Lung (tissue), 12 donors: ENCODE measurements around the gene ZDHHC8. TPM values are rescaled to one million over a fixed set of nuclear protein-coding genes. Genes with fewer than 3 reads are reported as not detected.
A peak's percentile ranks its signal among the peaks of the same experiment; 100 is the strongest.

Experiments
- ATAC-seq: fragments of 200-7000 bp; cut with Tn5 transposase; one replicate; pipeline ENCODE4 v1.9.1; 2020; ENCODE audit warnings: moderate number of reproducible peaks; ENCODE audit not compliant: insufficient read depth, low FRiP score
- DNase-seq, 3 donors: peaks; one replicate each; pipeline ENCODE4 v3.0.0-alpha.2; 2013 to 2017
- H3K27ac ChIP-seq, 2 donors: one replicate each; pipeline ENCODE4 v1.5.1; 2013; ENCODE audit warnings: mild to moderate bottlenecking in 2 of 2, moderate library complexity in 2 of 2, control low read depth in 1 of 2, inconsistent platforms in 1 of 2, low read depth in 1 of 2, low read length in 1 of 2
- H3K27me3 ChIP-seq, 3 donors: one replicate each; pipeline ENCODE4 v1.5.1; 2013; ENCODE audit warnings: low read length in 2 of 3; ENCODE audit not compliant: control insufficient read depth in 3 of 3, insufficient read depth in 3 of 3
- H3K36me3 ChIP-seq, 4 donors: one replicate each; pipeline ENCODE4 v1.5.1; 2013; ENCODE audit warnings: low read length in 4 of 4, mild to moderate bottlenecking in 1 of 4, moderate library complexity in 1 of 4; ENCODE audit not compliant: control insufficient read depth in 4 of 4, insufficient read depth in 4 of 4
- H3K4me1 ChIP-seq, 5 donors: one replicate each; pipeline ENCODE4 v1.5.1; 2013; ENCODE audit warnings: low read length in 5 of 5, mild to moderate bottlenecking in 2 of 5, moderate library complexity in 1 of 5; ENCODE audit not compliant: control insufficient read depth in 5 of 5, insufficient read depth in 5 of 5
- H3K4me3 ChIP-seq: one replicate; pipeline ENCODE4 v1.5.1; 2013; ENCODE audit warnings: mild to moderate bottlenecking, control low read depth, moderate library complexity
- H3K9ac ChIP-seq, 2 donors: one replicate each; pipeline ENCODE4 v1.5.1; 2013; ENCODE audit warnings: low read length in 2 of 2, control low read depth in 1 of 2; ENCODE audit not compliant: insufficient read depth in 1 of 2
- H3K9me3 ChIP-seq, 4 donors: one replicate each; pipeline ENCODE4 v1.5.1; 2013; ENCODE audit warnings: low read length in 3 of 4, mild to moderate bottlenecking in 1 of 4, moderate library complexity in 1 of 4; ENCODE audit not compliant: control insufficient read depth in 4 of 4, insufficient read depth in 3 of 4
- CTCF ChIP-seq: IDR thresholded peaks from 2 replicates; pipeline ENCODE4 v1.5.1; 2012; ENCODE audit warnings: mild to moderate bottlenecking; ENCODE audit errors: control extremely low read depth, extremely low read depth
- WGBS, 2 donors: extraction: QIAGEN DNeasy Blood & Tissue Kit; methylation state at CpG; one replicate each; pipeline ENCODE4 v1.1.7; 2013; 5-methylcytosine and 5-hydroxymethylcytosine counted together
- polyA plus RNA-seq, 2 donors: library from polyadenylated mRNA; stranded (reverse); fragments of 200-250 nt; gene quantifications; one replicate each; pipeline ENCODE4 v1.2.1, GENCODE V29; 2013
- total RNA-seq, 2 donors: library from RNA; depleted of rRNA in 1 of 2; stranded (reverse); fragments of >200 nt in 1 of 2; gene quantifications; one replicate each; pipeline ENCODE4 v1.2.1, GENCODE V29; 2014 to 2021
- donor health status: control.
- donor health status: control.
- donor health status: Bipolar disorder and iron deficiency.
- donor health status: healthy.
- donor health status: DM: yes; HTN: yes; CAD: no.

Gene ZDHHC8
- total and polyA plus RNA-seq, 4 donors: 28.4 to 75.1 (median 35.5) TPM

- Histone ChIP-seq H3K9me3 (no peaks in the 10 kb centered on the region), H3K4me1 (peaks cover 3 to 24% (median 5%) of the 10 kb centered on the region in 5 donors), H3K27me3 (no peaks in the 10 kb centered on the region), H3K36me3 (peaks cover 4 to 45% (median 12%) of the 10 kb centered on the region in 4 donors), H3K27ac (no peak overlapping the region), H3K4me3 (no peak overlapping the region), H3K9ac (no peak overlapping the region)
- DNase-seq (no peak), ATAC-seq (no peak)
- no peak for TF ChIP-seq CTCF
- 93 to 95% methylated on average over 36 of the region's 36 CpGs for WGBS, 2 donors
Observed at GRCh38 chr22:20114506-20115475, 16.8 kb upstream of the ZDHHC8 start.

- TF ChIP-seq CTCF: no peak
- Histone ChIP-seq H3K9me3 (no peaks in the 10 kb centered on the region), H3K4me1 (peaks cover 3 to 24% (median 5%) of the 10 kb centered on the region in 5 donors), H3K9ac (peak within 1 kb of the TSS; percentile 65 to 67), H3K27me3 (no peaks in the 10 kb centered on the region), H3K27ac (peak within 1 kb of the TSS; percentile 18 to 85), H3K36me3 (peaks cover 2 to 46% (median 15%) of the 10 kb centered on the region in 4 donors), H3K4me3 (peak within 1 kb of the TSS; percentile 87)
- WGBS, 2 donors: 76% methylated on average over 30 of the region's 30 CpGs
- ATAC-seq (no peak), DNase-seq (no peak)
Observed at GRCh38 chr22:20115691-20116375, 15.8 kb upstream of the ZDHHC8 start, which contains the start of gene RANBP1. TSS of gene RANBP1 (plus strand) at chr22:20116104. CDS start at chr22:20116185, 81 bp downstream.

GRCh38 chr22:20116376-20116950, 15.1 kb upstream of the ZDHHC8 start:
- H3K9me3 ChIP-seq: no peaks in the 10 kb centered on the region
- no peak for DNase-seq
- WGBS, 2 donors: 10 to 11% methylated on average over 25 to 27 of the region's 27 CpGs
- H3K36me3 ChIP-seq: peaks cover 2 to 41% (median 16%) of the 10 kb centered on the region in 4 donors
- H3K27ac ChIP-seq: peak overlapping the region; percentile 18 to 85
- TF ChIP-seq CTCF: no peak
- H3K4me3 ChIP-seq: peak overlapping the region; percentile 87
- H3K27me3 ChIP-seq: no peaks in the 10 kb centered on the region
- ATAC-seq: no peak
- H3K9ac ChIP-seq: peak overlapping the region; percentile 65 to 67
- H3K4me1 ChIP-seq: peaks cover 3 to 24% (median 5%) of the 10 kb centered on the region in 5 donors
